ENCODE data around the gene ZNF460.

ZNF460 gene

GRCh38 chr19:57327993-57328392 lies 47.7 kb downstream of the ZNF460 start:
- peaks cover 51% of the 10 kb centered on the region for H3K36me3 ChIP-seq (replicated peaks)
- no peak overlapping the region for H3K4me3 ChIP-seq (ENCODE audit: low read depth, low read length)
- no peak for DNase-seq
- no peak for TF ChIP-seq CTCF (IDR thresholded peaks at IDR 0.05; ENCODE audit: low read depth, low read length, missing control alignments)
- H3K27ac ChIP-seq, result no peak overlapping the region
- H3K27me3 ChIP-seq (replicated peaks), result no peaks in the 10 kb centered on the region
- in situ Hi-C loops (cut with HindIII; ENCODE audit: low pct_ligation_motif_present, low sequenced_read_pairs), result no loop called here

- Histone ChIP-seq H3K27me3 (replicated peaks) (no peaks in the 10 kb centered on the region), H3K36me3 (replicated peaks) (peaks cover 5% of the 10 kb centered on the region), H3K27ac (no peak overlapping the region), H3K4me3 (ENCODE audit: low read depth, low read length) (no peak overlapping the region)
- TF ChIP-seq CTCF (IDR thresholded peaks at IDR 0.05; ENCODE audit: low read depth, low read length, missing control alignments), result no peak
- in situ Hi-C loops (cut with HindIII; ENCODE audit: low pct_ligation_motif_present, low sequenced_read_pairs), result no loop called here
- no peak for DNase-seq
Observed at GRCh38 chr19:57334191-57334590, 53.9 kb downstream of the ZNF460 start.

- in situ Hi-C loops (cut with HindIII; ENCODE audit: low pct_ligation_motif_present, low sequenced_read_pairs), result no loop called here
- TF ChIP-seq CTCF (IDR thresholded peaks at IDR 0.05; ENCODE audit: low read depth, low read length, missing control alignments), result no peak
- Histone ChIP-seq H3K36me3 (replicated peaks) (no peaks in the 10 kb centered on the region), H3K4me3 (ENCODE audit: low read depth, low read length) (no peak overlapping the region), H3K27me3 (replicated peaks) (no peaks in the 10 kb centered on the region), H3K27ac (no peak overlapping the region)
- DNase-seq, result peak; percentile 52
Observed at GRCh38 chr19:57338877-57339276, 58.6 kb downstream of the ZNF460 start.

DNA sequence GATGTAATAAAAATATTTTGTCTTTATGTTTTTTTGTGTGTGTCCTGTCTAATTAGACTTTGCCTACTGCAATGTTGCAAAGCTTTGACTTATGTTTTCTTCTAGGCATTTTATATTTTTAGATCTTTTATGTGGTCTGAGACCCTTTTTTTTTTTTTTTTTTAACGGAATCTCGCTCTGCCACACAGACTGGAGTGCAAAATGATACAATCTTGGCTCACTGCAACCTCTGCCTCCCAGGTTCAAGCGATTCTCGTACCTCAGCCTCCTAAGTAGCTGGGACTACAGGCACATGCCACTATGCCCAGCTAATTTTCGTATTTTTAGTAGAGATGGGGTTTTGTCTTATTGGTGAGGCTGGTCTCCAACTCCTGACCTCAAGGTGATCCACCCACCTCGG lies 62.3 kb downstream of the ZNF460 start:
- no peaks in the 10 kb centered on the region for H3K36me3 ChIP-seq (replicated peaks)
- TF ChIP-seq CTCF (IDR thresholded peaks at IDR 0.05; ENCODE audit: low read depth, low read length, missing control alignments), result no peak
- no peak overlapping the region for H3K27ac ChIP-seq
- DNase-seq, result no peak
- in situ Hi-C loops (cut with HindIII; ENCODE audit: low pct_ligation_motif_present, low sequenced_read_pairs), result no loop called here
- H3K4me3 ChIP-seq (ENCODE audit: low read depth, low read length), result no peak overlapping the region
- H3K27me3 ChIP-seq (replicated peaks), result no peaks in the 10 kb centered on the region

All from brain microvascular endothelial cell (primary cell).